H9 (cell line): Measurements from ENCODE around the gene CTDSPL. TPM values are rescaled to one million over a fixed set of nuclear protein-coding genes. Genes with fewer than 3 reads are reported as not detected.
A peak's percentile ranks its signal among the peaks of the same experiment; 100 is the strongest.

Experiments used
- DNase-seq: peaks from one replicate; pipeline ENCODE4 v3.0.0-alpha.2; 2017
- H2AFZ ChIP-seq: one replicate; pipeline ENCODE4 v1.6.1; 2013; ENCODE audit warnings: mild to moderate bottlenecking, low read length, control low read depth, moderate library complexity
- H2AK5ac ChIP-seq: 2 replicates; pipeline ENCODE4 v1.6.1; 2013; ENCODE audit warnings: low read length, control low read depth, mixed read lengths; ENCODE audit not compliant: insufficient read length
- H2BK120ac ChIP-seq: one replicate; pipeline ENCODE4 v1.6.1; 2013; ENCODE audit warnings: low read depth, mild to moderate bottlenecking, low read length, control low read depth, inconsistent platforms; ENCODE audit not compliant: poor library complexity, severe bottlenecking
- H2BK12ac ChIP-seq: 2 replicates; pipeline ENCODE4 v1.6.1; 2013; ENCODE audit warnings: low read length, control low read depth, mixed read lengths, low read depth; ENCODE audit not compliant: insufficient read length
- H2BK15ac ChIP-seq: 2 replicates; pipeline ENCODE4 v1.6.1; 2013; ENCODE audit warnings: low read depth, low read length, control low read depth
- H2BK20ac ChIP-seq: one replicate; pipeline ENCODE4 v1.6.1; 2013; ENCODE audit warnings: low read depth, mild to moderate bottlenecking, low read length, control low read depth, inconsistent platforms; ENCODE audit not compliant: poor library complexity, severe bottlenecking
- H2BK5ac ChIP-seq: 2 replicates; pipeline ENCODE4 v1.6.1; 2013; ENCODE audit warnings: low read length, control low read depth, mixed read lengths; ENCODE audit not compliant: insufficient read length
- H3K14ac ChIP-seq: 2 replicates; pipeline ENCODE4 v1.6.1; 2013; ENCODE audit warnings: low read length, control low read depth; ENCODE audit not compliant: insufficient read depth
- H3K18ac ChIP-seq: 2 replicates; pipeline ENCODE4 v1.6.1; 2013; ENCODE audit warnings: low read depth, mild to moderate bottlenecking, mixed read lengths, low read length, control low read depth; ENCODE audit not compliant: insufficient read length
- H3K23ac ChIP-seq: 2 replicates; pipeline ENCODE4 v1.6.1; 2013; ENCODE audit warnings: low read length, control low read depth, mixed read lengths, low read depth; ENCODE audit not compliant: insufficient read length
- H3K23me2 ChIP-seq: 2 replicates; pipeline ENCODE4 v1.6.1; 2013; ENCODE audit warnings: low read depth, mild to moderate bottlenecking, mixed read lengths, low read length, control low read depth; ENCODE audit not compliant: insufficient read length, poor library complexity, severe bottlenecking
- H3K27ac ChIP-seq: 2 replicates; pipeline ENCODE4 v1.5.1; 2013; ENCODE audit warnings: low read length, control low read depth, mixed read lengths, low read depth; ENCODE audit not compliant: insufficient read length
- H3K27me3 ChIP-seq: 2 replicates; pipeline ENCODE4 v1.6.1; 2013; ENCODE audit warnings: low read length, control low read depth, inconsistent platforms; ENCODE audit not compliant: insufficient read depth
- H3K4ac ChIP-seq: 2 replicates; pipeline ENCODE4 v1.6.1; 2013; ENCODE audit warnings: low read depth, mild to moderate bottlenecking, control low read depth, inconsistent platforms, low read length, moderate library complexity
- H3K4me1 ChIP-seq: 2 replicates; pipeline ENCODE4 v1.6.1; 2013; ENCODE audit warnings: low read length, control low read depth, inconsistent platforms; ENCODE audit not compliant: insufficient read depth
- H3K4me2 ChIP-seq: 2 replicates; pipeline ENCODE4 v1.6.1; 2013; ENCODE audit warnings: low read length, control low read depth, mixed read lengths; ENCODE audit not compliant: insufficient read length, insufficient read depth
- H3K56ac ChIP-seq: 2 replicates; pipeline ENCODE4 v1.6.1; 2013; ENCODE audit warnings: low read depth, mild to moderate bottlenecking, mixed read lengths, low read length, control low read depth; ENCODE audit not compliant: insufficient read length
- H3K79me1 ChIP-seq: 2 replicates; pipeline ENCODE4 v1.6.1; 2013; ENCODE audit warnings: low read depth, mild to moderate bottlenecking, moderate library complexity, low read length, control low read depth, inconsistent platforms; ENCODE audit not compliant: insufficient read depth, poor library complexity, severe bottlenecking
- H3K79me2 ChIP-seq: 2 replicates; pipeline ENCODE4 v1.6.1; 2013; ENCODE audit warnings: low read length, control low read depth, inconsistent platforms; ENCODE audit not compliant: insufficient read depth
- H3K9ac ChIP-seq: 2 replicates; pipeline ENCODE4 v1.6.1; 2013; ENCODE audit warnings: low read length, control low read depth, mixed read lengths; ENCODE audit not compliant: insufficient read length; ENCODE audit errors: extremely low read depth
- H3K9me3 ChIP-seq: one replicate; pipeline ENCODE4 v1.6.1; 2013; ENCODE audit warnings: low read depth, low read length, inconsistent platforms; ENCODE audit not compliant: control insufficient read depth
- H3T11ph ChIP-seq: one replicate; pipeline ENCODE4 v1.6.1; 2013; ENCODE audit warnings: mild to moderate bottlenecking, low read length, control low read depth, inconsistent platforms
- H4K20me1 ChIP-seq: one replicate; pipeline ENCODE4 v1.6.1; 2013; ENCODE audit not compliant: control insufficient read depth, insufficient read length, insufficient read depth
- H4K5ac ChIP-seq: 2 replicates; pipeline ENCODE4 v1.6.1; 2013; ENCODE audit warnings: low read depth, mild to moderate bottlenecking, mixed read lengths, low read length, control low read depth; ENCODE audit not compliant: insufficient read length
- H4K8ac ChIP-seq: replicated peaks from 2 replicates; pipeline ENCODE4 v1.6.1; 2013; ENCODE audit warnings: low read length, control low read depth, mixed read lengths, low read depth; ENCODE audit not compliant: insufficient read length
- H4K91ac ChIP-seq: 2 replicates; pipeline ENCODE4 v1.6.1; 2013; ENCODE audit warnings: low read depth, mild to moderate bottlenecking, moderate library complexity, mixed read lengths, low read length, control low read depth; ENCODE audit not compliant: insufficient read length
- H3K27ac Mint-ChIP-seq, 3 experiments: 2 replicates in 2 of 3; 3 replicates in 1 of 3; pipeline ENCODE4 v1.8.0; 2020 to 2021; ENCODE audit warnings: mixed read lengths in 3 of 3, mild to moderate bottlenecking in 1 of 3, moderate library complexity in 1 of 3
- H3K27me3 Mint-ChIP-seq: 2 replicates; pipeline ENCODE4 v1.8.0; 2021; ENCODE audit warnings: low read depth, mild to moderate bottlenecking, moderate library complexity, mixed read lengths
- H3K36me3 Mint-ChIP-seq, 3 experiments: 2 replicates in 2 of 3; 3 replicates in 1 of 3; pipeline ENCODE4 v1.8.0; 2020 to 2021; ENCODE audit warnings: low read depth in 3 of 3, mixed read lengths in 3 of 3; ENCODE audit not compliant: insufficient read depth in 1 of 3
- H3K4me1 Mint-ChIP-seq, 2 experiments: 2 replicates each; pipeline ENCODE4 v1.8.0; 2020; ENCODE audit warnings: mixed read lengths in 2 of 2
- H3K4me3 Mint-ChIP-seq, 2 experiments: 2 replicates in 1 of 2; 3 replicates in 1 of 2; pipeline ENCODE4 v1.8.0; 2020 to 2021; ENCODE audit warnings: mild to moderate bottlenecking in 2 of 2, mixed read lengths in 2 of 2, moderate library complexity in 1 of 2
- H3K9me3 Mint-ChIP-seq, 2 experiments: 2 replicates in 1 of 2; 3 replicates in 1 of 2; pipeline ENCODE4 v1.8.0; 2020; ENCODE audit warnings: mild to moderate bottlenecking in 2 of 2, mixed read lengths in 2 of 2, moderate library complexity in 1 of 2
- WGBS: extraction: QIAGEN DNeasy Blood & Tissue Kit; methylation state at CpG from one replicate; pipeline ENCODE4 v1.1.7; 2013; ENCODE audit warnings: missing lambda C conversion rate, low lambda C conversion rate, mixed read lengths; ENCODE audit not compliant: insufficient read length; ENCODE audit errors: extremely low coverage; 5-methylcytosine and 5-hydroxymethylcytosine counted together
- total RNA-seq: library from RNA; stranded (reverse); gene quantifications from 2 replicates; pipeline ENCODE4 v1.2.1, GENCODE V29; 2021
- TF ChIP-seq, protein P1 (sequence below): fragments of 200-600 bp; sonication (generic); conservative IDR thresholded peaks from 3 replicates; pipeline ENCODE4 v1.8.0; 2021; ENCODE audit warnings: antibody characterized with exemption, mild to moderate bottlenecking

CTDSPL gene
- total RNA-seq, 1 experiment from 2014 or later = 20.8 TPM

DNA sequence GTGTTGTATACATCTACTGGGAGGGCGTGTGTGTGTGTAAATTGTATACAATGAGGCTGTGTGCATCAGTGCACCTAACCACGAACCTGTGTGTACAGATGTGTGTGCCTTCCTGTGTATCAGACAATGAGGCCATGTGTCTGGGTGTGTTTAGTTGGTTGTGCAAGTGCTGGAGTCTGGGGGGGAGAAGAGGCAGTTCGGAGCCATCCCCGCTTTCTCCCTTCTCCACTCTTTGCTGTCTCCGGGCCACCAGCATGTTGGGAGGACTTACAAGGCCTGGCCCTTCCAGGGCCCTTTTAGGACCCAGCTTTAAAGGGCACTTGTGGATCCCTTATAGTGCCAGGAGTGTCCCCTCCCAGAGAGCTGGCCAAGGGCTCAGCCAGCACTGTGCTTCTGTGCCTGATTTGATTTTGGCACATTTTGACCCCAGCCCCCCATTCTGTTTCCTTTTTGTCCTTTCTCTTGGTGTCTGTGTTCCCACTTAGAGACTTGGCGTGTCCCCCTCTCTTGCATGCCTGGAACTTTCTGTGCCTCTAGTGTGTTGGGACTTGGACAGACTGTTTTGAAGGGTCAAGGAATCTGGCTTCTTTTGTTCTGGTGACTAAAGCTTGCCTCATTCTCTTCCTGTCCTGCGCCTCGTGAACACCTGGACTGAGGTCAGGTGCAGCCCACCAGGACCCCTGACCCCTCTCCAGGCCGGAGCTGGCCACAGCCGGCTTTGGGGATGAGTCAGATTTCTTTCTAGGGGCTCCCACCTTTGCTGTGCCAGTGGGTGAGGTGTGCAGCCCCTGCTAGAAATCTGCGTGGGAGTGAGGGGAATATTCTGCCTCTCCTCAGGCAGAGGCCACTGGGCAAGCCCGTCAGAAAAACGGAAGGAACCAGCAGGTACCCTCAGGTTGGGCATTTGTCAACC lies 1.5 kb downstream of the CTDSPL start:
- Mint-ChIP-seq H3K27me3 (peaks cover 26% of the 10 kb centered on the region), H3K9me3 (peaks cover 4 to 5% of the 10 kb centered on the region in 2 experiments; a peak in 3 of 5 replicates), H3K27ac (no peak overlapping the region; a peak in 1 of 7 replicates), H3K36me3 (peaks cover 5 to 8% (median 5%) of the 10 kb centered on the region in 3 experiments; a peak in 2 of 7 replicates), H3K4me1 (peaks cover 23 to 29% of the 10 kb centered on the region in 2 experiments), H3K4me3 (peak overlapping the region; percentile 83 to 96)
- H3K14ac ChIP-seq = no peak overlapping the region
- H2AFZ ChIP-seq = no peak overlapping the region
- H2BK5ac ChIP-seq = no peak overlapping the region
- H2BK120ac ChIP-seq = no peak overlapping the region
- peak overlapping the region; percentile 98 for H3K4me2 ChIP-seq
- WGBS = no CpG with 5 or more reads among the region's 13 CpGs
- H3K9ac ChIP-seq = peak overlapping the region; percentile 68
- DNase-seq = peak; percentile 41
- no peak overlapping the region for H2BK20ac ChIP-seq
- no peak overlapping the region for H4K5ac ChIP-seq
- no peaks in the 10 kb centered on the region for H3K9me3 ChIP-seq
- H3K27me3 ChIP-seq = no peaks in the 10 kb centered on the region
- no peak overlapping the region for H3K23ac ChIP-seq
- H2BK15ac ChIP-seq = no peak overlapping the region
- H3K79me2 ChIP-seq = peaks cover 2% of the 10 kb centered on the region; the same call in 1 of the 2 replicates
- H3K4me1 ChIP-seq = peaks cover 5% of the 10 kb centered on the region; the same call in 1 of the 2 replicates
- TF ChIP-seq, protein P1, sequence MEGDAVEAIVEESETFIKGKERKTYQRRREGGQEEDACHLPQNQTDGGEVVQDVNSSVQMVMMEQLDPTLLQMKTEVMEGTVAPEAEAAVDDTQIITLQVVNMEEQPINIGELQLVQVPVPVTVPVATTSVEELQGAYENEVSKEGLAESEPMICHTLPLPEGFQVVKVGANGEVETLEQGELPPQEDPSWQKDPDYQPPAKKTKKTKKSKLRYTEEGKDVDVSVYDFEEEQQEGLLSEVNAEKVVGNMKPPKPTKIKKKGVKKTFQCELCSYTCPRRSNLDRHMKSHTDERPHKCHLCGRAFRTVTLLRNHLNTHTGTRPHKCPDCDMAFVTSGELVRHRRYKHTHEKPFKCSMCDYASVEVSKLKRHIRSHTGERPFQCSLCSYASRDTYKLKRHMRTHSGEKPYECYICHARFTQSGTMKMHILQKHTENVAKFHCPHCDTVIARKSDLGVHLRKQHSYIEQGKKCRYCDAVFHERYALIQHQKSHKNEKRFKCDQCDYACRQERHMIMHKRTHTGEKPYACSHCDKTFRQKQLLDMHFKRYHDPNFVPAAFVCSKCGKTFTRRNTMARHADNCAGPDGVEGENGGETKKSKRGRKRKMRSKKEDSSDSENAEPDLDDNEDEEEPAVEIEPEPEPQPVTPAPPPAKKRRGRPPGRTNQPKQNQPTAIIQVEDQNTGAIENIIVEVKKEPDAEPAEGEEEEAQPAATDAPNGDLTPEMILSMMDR = no peak
- H3K18ac ChIP-seq = no peak overlapping the region
- no peak overlapping the region for H2AK5ac ChIP-seq
- H3K4ac ChIP-seq = no peak overlapping the region
- no peak overlapping the region for H2BK12ac ChIP-seq
- no peak overlapping the region for H4K91ac ChIP-seq
- no peaks in the 10 kb centered on the region for H4K20me1 ChIP-seq
- peaks cover 15% of the 10 kb centered on the region for H3K23me2 ChIP-seq
- H3T11ph ChIP-seq = no peak overlapping the region
- no peak overlapping the region for H4K8ac ChIP-seq
- no peak overlapping the region for H3K56ac ChIP-seq
- H3K79me1 ChIP-seq = no peaks in the 10 kb centered on the region
- no peak overlapping the region for H3K27ac ChIP-seq
